Fibroblast of lung (primary cell): ENCODE results near the gene DTYMK.

ENCODE experiments used
- EZH2 ChIP-seq: IDR thresholded peaks from 2 replicates; pipeline ENCODE4 v1.5.1; 2012; ENCODE audit warnings: low read length, control low read depth, mild to moderate bottlenecking; ENCODE audit errors: missing control alignments
- TF ChIP-seq, protein P1 (sequence below), 2 donors: IDR thresholded peaks in 1 of 2; conservative IDR thresholded peaks in 1 of 2; 1 replicate in 1 of 2; 2 replicates in 1 of 2; pipeline ENCODE4 v1.5.1; 2011 to 2012; ENCODE audit warnings: low read length in 2 of 2, control low read depth in 1 of 2, inconsistent platforms in 1 of 2, low read depth in 1 of 2, mild to moderate bottlenecking in 1 of 2

DNA sequence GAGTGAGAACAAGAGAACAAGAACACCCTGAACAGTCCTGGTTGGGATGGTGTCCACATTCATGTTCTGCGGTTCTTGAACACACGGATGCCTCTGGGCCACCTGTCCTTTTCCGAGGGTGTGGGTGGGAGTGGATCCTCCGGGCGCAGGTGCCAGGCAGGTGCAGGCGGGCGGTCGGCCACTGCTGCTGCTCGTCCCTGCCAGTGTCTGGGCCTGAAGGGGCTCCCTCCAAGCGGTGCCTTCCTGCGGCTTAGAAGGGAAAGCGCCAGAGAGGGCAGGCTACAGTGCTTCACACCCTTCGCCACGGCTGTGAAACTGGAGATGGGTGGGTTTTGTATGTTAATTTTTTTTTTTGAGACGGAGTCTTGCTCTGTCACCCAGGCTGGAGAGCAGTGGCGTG, 39.8 kb upstream of the DTYMK start:
- TF ChIP-seq, protein P1, sequence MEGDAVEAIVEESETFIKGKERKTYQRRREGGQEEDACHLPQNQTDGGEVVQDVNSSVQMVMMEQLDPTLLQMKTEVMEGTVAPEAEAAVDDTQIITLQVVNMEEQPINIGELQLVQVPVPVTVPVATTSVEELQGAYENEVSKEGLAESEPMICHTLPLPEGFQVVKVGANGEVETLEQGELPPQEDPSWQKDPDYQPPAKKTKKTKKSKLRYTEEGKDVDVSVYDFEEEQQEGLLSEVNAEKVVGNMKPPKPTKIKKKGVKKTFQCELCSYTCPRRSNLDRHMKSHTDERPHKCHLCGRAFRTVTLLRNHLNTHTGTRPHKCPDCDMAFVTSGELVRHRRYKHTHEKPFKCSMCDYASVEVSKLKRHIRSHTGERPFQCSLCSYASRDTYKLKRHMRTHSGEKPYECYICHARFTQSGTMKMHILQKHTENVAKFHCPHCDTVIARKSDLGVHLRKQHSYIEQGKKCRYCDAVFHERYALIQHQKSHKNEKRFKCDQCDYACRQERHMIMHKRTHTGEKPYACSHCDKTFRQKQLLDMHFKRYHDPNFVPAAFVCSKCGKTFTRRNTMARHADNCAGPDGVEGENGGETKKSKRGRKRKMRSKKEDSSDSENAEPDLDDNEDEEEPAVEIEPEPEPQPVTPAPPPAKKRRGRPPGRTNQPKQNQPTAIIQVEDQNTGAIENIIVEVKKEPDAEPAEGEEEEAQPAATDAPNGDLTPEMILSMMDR (conservative IDR thresholded peaks at IDR 0.05 in 1 of 2, IDR thresholded peaks at IDR 0.05 in 1 of 2; ENCODE audit: low read depth in 1 of 2, low read length in 2 of 2) = no peak
- TF ChIP-seq EZH2 = no peak
